ENCODE results near the gene HVCN1.

DNA sequence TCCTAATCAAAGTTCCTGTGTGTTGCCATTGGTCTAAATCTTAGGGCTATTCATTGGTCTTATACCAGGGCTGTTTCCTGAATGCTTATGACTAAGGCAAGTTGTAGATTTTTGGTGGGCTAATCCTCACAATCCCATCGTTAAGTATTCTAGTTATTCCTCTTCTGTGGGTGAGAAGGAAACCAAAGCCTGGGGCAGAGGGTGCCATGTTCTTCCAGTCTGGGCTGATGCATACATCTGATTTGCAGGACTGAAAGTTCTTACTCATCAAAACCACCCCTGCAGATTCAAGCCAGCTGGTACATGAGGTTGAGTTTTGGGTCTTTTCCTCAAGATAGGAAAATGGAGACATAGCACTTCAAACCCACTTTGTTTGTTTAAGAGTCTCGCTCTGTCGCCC is 28.1 kb upstream of the HVCN1 start:
- TF ChIP-seq CTCF (conservative IDR thresholded peaks at IDR 0.05) (no peak), EZH2 (IDR thresholded peaks at IDR 0.05; ENCODE audit: low read depth) (no peak)

Data from PC-9 (cell line).